ENCODE results near the gene WIZ.
A peak's percentile ranks its signal among the peaks of the same experiment; 100 is the strongest.

WIZ gene

DNA sequence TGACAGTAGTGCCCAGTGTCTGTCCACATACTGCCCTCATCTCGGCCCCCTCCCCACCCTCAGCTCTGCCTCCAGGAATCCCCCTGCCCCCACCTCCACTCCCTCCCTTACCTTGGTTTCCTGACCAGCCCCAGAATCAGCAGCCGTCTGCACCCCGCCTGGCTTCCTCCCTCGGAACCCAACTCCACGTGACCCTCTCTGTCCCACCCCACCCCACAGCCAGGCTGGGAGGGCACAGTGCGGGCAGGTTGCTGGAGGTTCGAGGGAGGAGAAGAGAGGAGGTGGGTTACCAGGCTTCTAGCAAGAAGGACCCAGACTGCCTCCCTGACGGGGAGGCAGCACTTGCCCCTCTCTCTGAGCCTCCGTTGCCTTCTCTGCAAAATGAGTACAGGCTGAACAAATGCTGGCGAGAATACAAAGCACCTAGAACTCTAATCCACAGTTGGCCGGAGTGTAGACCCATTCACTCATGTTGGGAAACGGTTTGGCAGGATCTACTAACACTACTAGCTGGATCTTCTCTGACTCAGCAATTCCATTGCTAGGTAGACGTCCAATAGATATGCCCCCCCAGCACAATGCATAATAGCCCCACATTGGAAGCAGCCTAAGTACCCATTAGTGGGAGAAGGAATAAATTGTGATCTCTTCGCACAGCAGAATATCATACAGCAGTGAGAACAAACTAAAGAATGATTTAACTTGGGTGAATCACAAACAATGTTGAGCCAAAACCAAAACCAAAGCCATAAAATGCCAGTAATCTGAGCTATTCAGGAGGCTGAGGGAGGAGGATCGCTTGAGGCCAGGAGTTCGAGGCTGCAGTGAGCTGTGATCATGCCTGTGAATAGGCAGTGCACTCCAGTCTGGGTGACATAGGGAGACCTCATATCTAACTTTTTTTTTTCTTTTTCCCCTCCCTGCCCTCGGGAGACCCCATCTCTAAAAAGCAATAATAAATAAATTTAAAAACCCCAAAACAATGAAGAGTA, 14.9 kb upstream of the WIZ start, which contains the start of gene RASAL3:
Gene RASAL3, minus strand, starts transcription at position 151 of the 992 bp plus-strand sequence. CDS start 186 bp downstream, outside the sequence.
- DNase-seq (ENCODE audit: low read depth): no peak

GRCh38 chr19:15463861-15464371, 14.2 kb upstream of the WIZ start:
- DNase-seq (ENCODE audit: low read depth): no peak

- no peak for DNase-seq (ENCODE audit: low read depth)
These were observed 11.9 kb upstream of the WIZ start for GRCh38 chr19:15461694-15462093.

DNA sequence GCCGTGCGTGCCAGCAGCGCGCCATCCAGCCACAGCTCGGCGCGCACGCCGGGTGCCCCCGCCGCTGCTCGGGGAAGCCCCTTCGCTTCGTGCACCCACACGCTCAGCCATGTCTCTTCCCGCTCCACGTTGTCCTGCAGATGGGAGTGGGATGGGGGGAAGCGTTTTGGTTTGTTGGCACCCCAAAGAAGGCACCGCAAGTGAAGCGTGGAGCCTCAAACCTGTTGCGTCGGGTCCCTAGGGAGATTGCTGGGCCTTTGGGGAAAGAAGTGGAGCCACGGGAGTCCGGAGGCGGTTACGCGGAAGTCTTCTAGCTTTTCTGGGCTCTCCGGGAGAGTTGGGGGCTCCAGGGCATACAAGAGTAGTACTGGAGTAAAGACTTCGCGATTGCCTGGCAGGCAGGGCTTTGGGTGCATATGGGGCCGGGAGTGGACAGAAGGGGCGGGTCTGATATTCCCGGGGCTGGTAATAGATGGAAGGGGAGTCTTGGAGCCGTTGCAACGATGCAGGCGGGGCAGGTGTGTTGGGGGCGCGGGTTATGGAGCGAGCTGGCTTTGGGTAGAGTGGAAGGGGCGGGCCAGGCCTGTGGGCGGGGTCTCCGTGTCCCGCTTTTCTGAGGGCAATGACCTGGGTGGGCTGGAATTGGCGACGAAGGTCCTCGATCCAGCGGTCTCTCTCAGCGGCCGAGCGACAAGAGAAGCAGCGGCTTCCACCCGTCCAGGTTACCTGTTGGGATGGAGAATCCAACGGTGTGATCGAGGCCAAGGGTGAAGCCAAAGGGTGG, 8.1 kb upstream of the WIZ start:
- DNase-seq (ENCODE audit: low read depth): no peak

- no peak for DNase-seq (ENCODE audit: low read depth)
These were observed 7.3 kb upstream of the WIZ start for GRCh38 chr19:15456871-15457700.

GRCh38 chr19:15456441-15456840, 6.7 kb upstream of the WIZ start:
- no peak for DNase-seq (ENCODE audit: low read depth)

- no peak for DNase-seq (ENCODE audit: low read depth)
These were observed 6.2 kb upstream of the WIZ start for GRCh38 chr19:15455996-15456395.

- no peak for DNase-seq (ENCODE audit: low read depth)
These were observed 4.4 kb upstream of the WIZ start for GRCh38 chr19:15453906-15454860.

DNA sequence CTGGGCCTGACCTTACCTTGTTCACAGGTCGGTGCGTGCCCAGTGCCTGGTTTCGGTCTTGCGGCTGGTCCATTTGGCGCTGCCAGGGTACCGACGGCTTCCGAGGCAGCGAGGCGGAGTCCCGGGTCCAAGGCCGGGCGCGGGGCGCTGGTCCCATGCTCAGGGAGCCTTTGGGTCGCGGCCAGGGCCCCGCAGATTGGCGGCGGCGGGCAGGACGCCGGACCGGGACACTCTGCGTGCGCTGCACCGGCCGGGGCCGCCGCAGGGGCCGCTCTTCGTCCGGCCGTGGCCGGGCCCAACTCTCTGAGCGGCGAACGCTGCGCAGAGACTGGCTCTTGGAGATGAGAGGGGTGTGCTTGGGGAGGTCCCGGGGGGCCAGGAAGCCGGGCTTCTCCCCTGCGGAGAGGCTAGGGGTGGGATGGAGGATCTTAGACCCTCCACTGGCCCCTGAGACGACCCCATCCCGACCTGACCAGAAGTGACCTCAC, 3.4 kb upstream of the WIZ start:
- no peak for DNase-seq (ENCODE audit: low read depth)

GRCh38 chr19:15452111-15453047, 2.6 kb upstream of the WIZ start:
- DNase-seq (ENCODE audit: low read depth): peak; percentile 27

- DNase-seq (ENCODE audit: low read depth): no peak
These were observed 753 bp upstream of the WIZ start for GRCh38 chr19:15450528-15450890.

DNA sequence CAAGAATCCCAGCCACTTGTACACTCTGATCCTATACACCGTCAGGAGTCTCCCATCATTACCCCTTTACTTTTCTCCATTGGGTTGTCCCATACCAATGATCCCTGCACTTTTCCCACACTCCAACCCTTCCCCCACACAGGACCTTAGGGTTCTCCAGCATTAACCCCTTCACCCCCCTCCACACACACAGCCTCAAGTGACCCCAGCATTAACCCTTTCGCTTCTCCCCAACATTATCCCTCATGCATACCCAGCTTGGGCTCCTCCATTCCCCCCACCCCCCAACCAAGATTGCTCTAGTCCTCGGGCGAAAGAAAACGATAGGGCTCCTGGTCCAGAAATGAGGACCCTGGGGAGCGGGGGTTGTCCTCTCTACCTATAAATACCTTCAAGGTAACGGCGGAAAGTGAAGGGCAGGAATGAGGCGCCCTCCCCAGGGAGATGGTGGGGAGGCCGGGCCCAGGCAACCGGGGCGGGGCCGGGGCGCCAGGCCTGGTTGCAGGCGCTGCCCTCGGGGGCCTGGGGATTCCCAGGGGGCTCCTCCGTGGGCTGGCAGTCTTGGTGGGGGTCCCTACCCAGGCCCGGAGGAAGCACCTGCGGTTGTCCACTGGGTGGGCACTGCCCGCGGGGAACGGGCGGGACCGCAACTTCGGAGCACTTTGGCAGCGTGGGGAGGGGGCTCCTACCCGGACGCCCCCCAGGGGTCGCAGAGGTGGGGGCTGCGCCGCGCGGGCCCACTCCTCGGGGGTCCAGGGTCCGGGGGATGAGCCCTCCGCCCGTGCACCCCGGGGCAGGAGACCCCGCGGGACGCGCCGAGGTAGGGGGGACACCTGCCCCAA, 757 bp downstream of the WIZ start:
- DNase-seq (ENCODE audit: low read depth): no peak

DNA sequence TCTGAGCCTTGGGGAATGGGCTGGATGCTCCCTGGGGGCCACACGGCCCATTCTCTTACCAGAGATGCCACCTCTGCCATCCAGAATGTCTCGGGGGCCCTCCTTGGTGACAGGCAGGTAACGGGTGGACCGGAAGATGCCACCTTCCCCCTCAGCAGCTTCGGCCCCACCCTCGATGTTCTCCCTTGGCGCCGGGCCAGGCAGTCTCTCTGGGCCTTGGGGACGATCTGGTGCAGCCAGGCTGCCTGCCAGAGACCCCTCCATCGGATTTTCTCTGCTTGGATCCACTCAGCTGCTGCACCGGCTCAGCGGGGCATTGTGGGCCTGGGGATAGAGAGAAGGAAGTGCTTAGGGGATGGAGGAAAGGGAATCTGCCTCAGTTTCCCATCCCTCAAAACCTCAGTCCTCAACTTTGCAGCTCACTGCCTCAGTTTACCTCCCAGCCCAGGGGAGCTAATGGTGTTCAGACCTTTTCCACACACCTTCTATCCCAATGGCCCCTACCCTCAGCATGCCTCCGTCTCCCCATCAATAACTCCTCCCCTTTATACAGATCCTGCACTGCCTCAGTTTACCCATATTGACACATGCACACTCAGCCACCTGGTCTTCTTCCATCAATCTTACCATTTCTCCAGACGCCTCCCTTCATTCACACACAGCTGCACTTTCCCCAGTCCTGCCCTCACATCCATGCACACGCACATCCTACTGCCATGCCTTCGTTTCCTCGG, 1.5 kb downstream of the WIZ start:
- no peak for DNase-seq (ENCODE audit: low read depth)

DNA sequence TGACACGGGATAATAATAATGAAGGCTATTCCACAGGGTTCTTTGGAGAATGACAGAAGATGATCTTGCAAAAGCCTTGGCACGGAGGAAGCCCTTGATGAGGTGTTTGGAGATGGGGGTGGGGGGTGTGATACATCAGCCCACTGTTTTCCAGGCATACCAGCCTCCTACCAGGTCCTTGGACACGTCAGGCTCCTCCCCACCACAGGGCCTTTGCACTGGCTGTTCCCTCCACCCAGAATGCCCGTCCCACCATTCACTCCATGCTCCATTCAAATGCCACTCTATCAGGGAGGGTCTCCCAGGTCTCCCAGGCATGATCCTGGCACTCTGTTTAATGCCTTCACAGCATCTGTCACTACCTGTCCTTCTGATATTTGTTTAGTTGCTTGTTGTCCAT, 2.7 kb downstream of the WIZ start:
- no peak for DNase-seq (ENCODE audit: low read depth)

DNA sequence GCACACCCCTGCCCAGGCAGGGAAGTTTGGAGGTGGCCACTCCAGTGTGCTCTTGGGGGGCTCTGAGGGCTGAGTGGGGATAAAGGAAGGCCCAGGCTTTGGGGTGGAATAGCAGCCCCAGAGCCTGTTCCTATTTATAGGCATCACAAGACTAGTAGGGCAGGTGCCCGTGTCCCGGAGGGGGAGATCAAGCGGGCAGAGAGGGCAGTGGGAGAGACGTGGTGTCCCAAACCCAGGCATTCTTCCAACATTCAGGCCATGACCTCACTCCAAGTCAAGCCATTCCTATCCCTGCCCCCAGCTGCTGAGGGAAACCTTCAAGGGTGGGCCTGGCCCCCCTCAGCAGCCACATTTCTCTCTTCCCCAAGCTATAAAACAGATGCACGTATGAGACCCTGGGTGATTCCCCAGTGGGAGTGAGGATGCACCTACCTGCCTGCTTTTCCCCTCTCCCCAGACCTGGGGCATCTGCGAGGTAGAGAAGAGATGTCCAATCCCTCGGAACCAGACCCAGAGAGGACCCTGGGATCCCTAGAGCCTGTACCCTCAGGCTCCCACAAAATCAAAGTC, 3.9 kb downstream of the WIZ start:
- DNase-seq (ENCODE audit: low read depth): no peak

GRCh38 chr19:15445227-15445605, 4.5 kb downstream of the WIZ start:
- DNase-seq (ENCODE audit: low read depth): no peak

- DNase-seq (ENCODE audit: low read depth): no peak
These were observed 5.1 kb downstream of the WIZ start for GRCh38 chr19:15444505-15445226.
